GM21423 (cell line): ENCODE measurements around the gene RAC2.
"Not testable (repeated sequence)": the region's sequence is repeated elsewhere in the genome, so short reads cannot be mapped to it uniquely, and the experiment has no call there.

Experiments
- ATAC-seq: cut with Tn5 transposase; IDR thresholded peaks from one replicate; pipeline ENCODE4 v1.9.1; 2021; ENCODE audit warnings: mild to moderate bottlenecking, moderate library complexity; ENCODE audit not compliant: unreplicated experiment

Gene RAC2

GRCh38 chr22:37206841-37207821 is 36.9 kb downstream of the RAC2 start:
- ATAC-seq: no peak

GRCh38 chr22:37206118-37206840 is 37.8 kb downstream of the RAC2 start:
- ATAC-seq: no peak

- no peak for ATAC-seq
These were observed 39.0 kb downstream of the RAC2 start for GRCh38 chr22:37205046-37205445.

GRCh38 chr22:37204045-37204655 is 39.9 kb downstream of the RAC2 start:
- no peak for ATAC-seq

- ATAC-seq: no peak
These were observed 40.6 kb downstream of the RAC2 start for GRCh38 chr22:37203354-37204044.

DNA sequence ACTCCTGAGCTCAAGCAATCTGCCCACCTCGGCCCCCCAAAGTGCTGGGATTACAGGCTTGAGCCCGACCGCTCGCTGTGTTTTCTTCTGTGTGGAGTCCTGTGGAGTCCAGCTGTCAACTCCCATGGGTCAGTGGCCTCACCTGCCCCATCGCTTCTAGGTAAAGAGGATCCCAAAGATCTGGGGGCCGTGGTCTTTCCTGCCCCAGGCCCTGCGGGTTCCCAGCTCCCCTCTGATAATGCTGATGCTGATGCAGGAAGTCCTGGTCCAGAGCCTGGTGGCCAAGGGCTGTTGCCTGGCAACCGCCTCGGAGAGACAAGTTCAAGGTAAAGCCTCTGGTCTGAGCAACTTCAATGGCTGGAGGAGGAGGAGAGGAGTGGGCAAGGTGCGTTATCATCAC is 41.4 kb downstream of the RAC2 start:
- no peak for ATAC-seq

DNA sequence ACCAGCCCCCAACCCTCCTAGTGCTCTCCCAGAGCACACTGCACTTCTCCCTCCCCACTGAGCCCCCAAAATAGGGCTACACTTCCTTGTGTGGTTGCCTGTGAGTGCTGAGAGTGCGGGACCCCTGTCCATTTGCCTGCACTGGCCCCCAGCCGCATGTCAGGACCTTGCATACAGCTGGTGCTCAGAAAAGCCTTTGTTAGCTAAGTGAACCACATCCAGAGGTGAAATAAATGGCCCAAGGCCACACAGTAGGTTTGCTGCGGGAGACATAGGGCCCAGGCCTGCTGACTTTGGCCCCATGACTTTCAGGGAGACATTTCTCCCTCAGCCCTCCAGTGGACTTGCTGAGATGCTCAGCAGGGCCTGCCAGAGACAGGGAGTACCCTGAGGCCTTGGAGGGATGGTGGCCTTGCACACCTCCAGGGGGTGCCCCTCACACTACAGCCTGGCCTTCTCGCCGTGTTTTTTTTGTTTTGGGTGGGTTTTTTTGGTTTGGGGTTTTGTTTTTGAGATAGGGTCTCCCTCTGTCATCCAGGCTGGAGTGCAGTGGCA is 42.0 kb downstream of the RAC2 start:
- no peak for ATAC-seq

DNA sequence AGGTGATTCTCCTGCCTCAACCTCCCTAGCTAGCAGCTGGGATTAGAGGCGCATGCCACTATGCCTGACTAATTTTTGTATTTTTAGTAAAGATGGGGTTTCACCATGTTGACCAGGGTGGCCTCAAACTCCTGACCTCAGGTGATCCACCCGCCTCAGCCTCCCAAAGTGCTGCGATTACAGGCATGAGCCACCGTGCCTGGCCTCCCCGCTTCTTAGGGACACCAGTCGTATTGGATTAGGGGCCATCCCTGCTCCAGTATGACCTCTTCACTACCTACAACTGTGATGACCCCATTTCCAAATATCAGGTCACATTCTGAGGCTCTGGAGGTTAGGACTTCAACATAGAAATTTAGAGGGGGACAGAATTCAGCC is 42.6 kb downstream of the RAC2 start:
- ATAC-seq: not testable (repeated sequence)

- no peak for ATAC-seq
These were observed 44.3 kb downstream of the RAC2 start for GRCh38 chr22:37199760-37200108.

DNA sequence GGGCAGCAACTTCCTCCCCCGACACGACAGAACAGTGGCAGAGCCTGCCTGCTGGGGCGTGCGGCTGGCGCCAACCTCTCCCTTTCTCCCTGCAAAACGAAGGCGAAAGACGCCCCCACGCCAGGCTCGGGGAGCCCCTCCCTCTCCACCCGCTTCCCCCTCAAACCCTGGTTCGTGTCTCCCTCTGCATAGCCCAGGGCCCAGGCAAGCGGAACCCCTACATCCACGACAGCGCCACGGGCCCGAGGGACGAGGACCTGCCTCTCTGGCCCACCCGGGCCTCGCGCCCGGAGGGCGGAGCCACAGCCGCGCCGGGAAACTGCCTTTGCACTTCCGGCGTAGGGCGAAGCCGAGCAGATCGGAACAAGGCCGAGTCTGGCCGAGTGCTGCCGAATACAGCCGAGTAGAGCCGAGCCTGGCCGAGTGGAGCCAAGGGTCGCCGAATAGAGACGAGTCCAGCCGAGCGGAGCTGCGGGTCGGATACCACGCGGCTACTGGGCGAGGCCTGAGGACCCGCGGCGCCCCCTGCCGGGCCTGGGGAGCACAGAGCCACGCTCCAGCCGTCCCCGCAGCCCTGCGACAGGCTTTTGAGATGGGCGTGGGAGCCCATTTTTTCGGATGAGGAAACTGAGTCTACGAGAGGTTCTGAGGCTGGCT is 44.8 kb downstream of the RAC2 start:
- ATAC-seq: peak; percentile 92

- no peak for ATAC-seq
These were observed 45.6 kb downstream of the RAC2 start for GRCh38 chr22:37198258-37199102.

- ATAC-seq: no peak
These were observed 46.4 kb downstream of the RAC2 start for GRCh38 chr22:37197451-37198257.

DNA sequence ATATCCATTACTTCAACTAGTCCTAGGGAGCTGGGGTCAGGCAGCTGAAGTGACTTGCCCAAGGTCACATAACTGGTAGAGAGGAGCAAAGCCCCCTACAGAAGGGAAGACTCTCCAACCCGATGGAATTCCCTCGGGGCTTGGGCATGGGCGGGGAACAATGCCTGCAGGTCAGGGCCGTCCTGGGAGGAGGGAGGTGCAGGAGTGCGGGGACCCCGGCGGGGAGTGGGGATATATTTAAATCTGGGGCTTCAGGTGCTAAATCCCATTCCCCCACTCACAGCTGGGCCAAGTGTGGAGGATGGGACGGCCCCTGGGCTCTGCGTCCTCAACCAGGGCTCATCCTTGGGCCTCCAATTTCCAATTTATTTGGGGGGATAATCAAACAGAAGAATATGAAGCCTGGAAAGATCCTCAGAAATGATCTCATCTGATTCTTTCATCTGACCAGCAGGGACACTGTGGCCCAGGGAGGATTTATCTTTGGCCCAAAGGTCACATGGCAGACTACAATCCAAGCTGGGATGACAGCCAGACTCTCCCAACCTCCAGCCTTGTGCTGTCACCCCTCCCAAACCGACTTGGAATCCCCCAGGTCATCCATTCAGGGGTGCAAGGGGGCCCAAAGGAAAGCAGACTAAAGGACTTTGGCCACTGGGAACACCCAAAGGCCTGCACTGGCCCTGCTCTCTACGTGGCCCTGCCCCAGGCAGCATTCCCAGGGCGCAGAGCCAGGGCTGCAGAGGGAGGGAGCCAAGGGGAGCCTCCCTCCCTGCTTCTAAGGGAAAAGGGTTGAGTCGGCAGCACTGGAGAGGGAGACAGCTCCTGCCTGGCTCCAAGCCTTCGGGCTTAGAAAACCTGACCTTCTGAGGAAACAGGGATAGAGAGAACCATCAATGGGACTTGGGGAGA is 47.3 kb downstream of the RAC2 start:
- ATAC-seq: no peak

DNA sequence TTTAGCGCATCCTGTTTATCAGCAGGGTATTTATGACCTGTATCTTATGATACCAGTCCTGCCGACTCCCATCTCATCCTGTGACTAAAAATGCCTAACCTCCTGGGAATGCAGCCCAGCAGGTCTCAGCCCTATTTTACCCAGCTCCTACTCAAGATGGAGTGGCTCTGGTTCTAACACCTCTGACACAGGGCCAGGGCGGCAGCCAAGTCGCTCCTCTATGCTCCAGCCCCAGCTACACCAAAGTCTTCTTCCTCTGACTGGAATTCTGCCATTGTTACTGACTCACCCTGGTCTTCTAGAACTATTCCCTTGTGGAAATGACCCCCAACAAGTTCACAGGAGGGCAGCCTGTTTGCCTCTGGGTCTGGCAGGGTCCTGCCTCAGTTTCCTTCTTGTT is 48.1 kb downstream of the RAC2 start:
- no peak for ATAC-seq

GRCh38 chr22:37194750-37195149 is 49.3 kb downstream of the RAC2 start:
- ATAC-seq: no peak

DNA sequence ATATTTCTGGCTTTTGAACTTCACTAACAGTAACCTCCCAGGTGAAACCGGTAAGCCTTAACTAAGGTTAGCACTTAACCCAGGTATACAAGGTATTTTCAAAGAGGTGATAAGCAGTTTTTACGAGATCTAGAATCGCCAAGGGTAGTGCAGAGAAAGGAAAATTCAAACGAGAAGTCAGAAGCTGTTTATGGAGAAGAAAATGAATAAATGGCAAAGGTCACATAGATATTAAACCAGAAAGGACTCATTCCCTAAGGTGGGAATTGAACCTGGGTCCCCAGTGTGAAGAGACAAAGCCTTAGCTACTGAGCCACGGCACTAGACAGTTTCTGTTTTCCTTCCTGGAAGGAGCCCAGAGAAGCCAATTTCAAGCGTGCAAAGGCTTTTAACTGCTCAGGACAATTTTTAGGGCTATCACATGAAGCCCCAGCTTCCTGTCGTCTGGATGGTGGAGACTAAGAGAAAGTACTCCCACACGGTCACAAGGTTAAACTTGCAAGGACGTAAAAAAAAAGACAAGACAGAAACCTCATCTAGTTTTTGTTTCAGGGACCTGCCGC is 50.4 kb downstream of the RAC2 start:
- no peak for ATAC-seq

- ATAC-seq: no peak
These were observed 51.3 kb downstream of the RAC2 start for GRCh38 chr22:37192741-37193140.
